ENCODE results near the gene NETO2.
A peak's percentile ranks its signal among the peaks of the same experiment; 100 is the strongest.

NETO2 gene

DNA sequence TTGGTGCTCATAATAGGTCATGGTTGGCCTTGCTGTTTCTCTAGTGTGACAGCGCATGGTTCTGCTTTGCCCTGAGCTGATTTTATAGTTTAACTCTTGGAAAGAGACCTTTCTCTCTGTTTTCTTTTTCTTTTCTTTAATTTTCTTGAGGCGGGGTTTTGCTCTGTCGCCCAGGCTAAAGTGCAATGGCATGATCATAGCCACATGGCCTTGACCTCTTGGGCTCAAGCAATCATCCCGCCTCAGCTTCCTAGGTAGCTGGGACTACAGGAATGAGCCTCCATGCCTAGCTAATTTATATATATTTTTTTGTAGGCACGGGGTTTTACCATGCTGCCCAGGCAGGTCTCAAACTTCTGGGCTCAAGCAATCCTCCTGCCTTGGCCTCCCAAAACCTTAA, 89.8 kb downstream of the NETO2 start:
- in situ Hi-C loops (cut with HindIII; ENCODE audit: low pct_ligation_motif_present, low pct_unique_long_range_greater_than_20kb, low sequenced_read_pairs): no loop called here
- DNase-seq: no peak

DNA sequence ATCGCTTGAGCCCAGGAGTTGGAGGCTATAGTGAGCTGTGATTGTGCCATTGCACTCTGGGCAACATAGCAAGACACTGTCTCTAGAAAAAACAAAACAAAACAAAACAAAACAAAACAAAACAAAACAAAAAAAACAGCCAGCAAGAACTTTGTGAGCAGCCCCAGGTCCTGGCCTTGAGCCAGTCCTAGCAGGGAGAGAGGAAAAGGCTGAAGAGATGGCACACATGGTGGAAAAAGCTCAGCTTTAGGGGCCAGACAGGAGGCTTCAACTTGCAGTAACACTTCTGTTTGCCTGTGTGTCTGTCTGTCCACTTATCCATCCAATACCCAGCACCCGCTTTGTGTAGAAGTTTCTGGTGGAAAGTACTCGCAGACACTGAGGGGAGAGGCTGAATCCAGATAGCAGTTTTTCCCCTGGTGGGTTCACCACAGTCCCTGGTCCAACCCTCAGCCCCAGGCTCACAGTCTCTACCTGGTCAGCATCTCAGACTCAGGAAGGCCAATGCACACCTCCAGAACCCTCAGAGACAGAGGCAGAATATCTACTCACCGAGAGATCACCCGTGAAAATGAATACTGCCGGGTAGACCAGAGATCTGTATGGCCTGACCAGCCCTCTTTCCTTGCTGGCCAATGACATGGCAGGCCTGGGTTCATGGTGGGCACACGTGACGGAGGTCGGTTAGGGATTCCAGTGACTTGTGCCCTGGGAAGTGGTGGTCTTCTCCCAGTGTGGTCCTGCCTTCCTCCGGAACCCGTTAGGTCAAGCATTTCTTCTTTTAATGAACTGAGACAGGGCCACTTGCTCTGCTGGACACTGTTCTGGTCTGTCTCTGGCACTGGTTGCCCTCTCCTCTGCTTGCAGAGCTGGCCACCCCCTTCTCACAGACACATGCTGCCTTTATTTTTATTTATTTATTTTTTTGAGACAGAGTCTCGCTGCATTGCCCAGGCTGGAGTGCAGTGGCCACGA, 90.8 kb downstream of the NETO2 start:
- no peak for DNase-seq
- in situ Hi-C loops (cut with HindIII; ENCODE audit: low pct_ligation_motif_present, low pct_unique_long_range_greater_than_20kb, low sequenced_read_pairs): no loop called here

DNA sequence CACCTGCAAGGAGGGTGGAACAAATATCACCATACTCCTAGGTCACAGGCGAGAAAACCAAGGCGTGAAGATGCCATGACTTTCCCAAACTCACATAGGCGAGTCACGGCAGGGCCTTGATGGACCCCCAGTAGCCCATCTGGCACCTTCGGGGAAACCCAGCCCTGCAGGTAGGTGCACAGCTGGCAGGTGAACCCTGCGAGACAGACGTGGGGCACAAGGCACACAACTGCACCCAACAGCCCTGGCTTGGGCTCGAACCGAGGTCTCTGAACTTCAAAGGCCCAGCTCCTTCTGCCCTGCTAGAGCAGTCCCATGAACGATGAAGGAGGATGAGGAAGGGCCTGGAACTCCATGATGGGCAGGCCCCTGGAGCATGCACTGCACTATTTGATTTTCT, 92.7 kb downstream of the NETO2 start:
- no peak for DNase-seq
- in situ Hi-C loops (cut with HindIII; ENCODE audit: low pct_ligation_motif_present, low pct_unique_long_range_greater_than_20kb, low sequenced_read_pairs): no loop called here

DNA sequence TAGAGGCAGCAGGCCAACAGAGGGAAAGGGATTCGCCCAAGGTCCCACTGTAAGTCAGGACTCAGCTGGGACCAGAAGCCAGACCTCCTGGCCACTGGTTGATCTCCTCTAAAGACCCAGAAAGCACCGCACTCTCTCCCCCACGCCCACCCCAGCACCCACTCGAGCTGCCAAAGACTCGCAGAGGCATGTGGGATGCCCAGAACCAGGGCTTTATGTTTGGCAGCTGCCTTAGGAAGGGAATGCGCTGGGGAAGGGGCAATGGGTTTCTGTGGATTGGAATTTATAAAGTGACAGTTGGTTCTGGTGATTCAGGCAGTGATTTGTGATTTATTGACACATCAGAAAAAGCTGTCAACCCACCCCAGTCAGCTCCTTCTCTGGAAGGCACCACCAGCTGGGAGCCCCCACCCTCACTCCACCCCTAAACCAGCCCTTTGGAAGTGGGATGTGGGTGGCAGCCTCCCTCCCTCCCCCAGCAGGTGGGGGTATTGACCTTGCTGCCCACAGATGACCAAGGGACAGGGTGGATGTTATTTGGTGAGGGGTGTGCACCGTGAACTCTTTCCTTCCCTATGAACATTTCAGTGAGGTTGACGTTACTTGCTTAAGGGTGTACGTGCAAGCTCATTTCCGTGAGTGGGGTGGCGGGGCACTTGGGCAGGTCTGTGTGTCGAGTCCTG, 93.7 kb downstream of the NETO2 start:
- DNase-seq: no peak
- in situ Hi-C loops (cut with HindIII; ENCODE audit: low pct_ligation_motif_present, low pct_unique_long_range_greater_than_20kb, low sequenced_read_pairs): no loop called here

DNA sequence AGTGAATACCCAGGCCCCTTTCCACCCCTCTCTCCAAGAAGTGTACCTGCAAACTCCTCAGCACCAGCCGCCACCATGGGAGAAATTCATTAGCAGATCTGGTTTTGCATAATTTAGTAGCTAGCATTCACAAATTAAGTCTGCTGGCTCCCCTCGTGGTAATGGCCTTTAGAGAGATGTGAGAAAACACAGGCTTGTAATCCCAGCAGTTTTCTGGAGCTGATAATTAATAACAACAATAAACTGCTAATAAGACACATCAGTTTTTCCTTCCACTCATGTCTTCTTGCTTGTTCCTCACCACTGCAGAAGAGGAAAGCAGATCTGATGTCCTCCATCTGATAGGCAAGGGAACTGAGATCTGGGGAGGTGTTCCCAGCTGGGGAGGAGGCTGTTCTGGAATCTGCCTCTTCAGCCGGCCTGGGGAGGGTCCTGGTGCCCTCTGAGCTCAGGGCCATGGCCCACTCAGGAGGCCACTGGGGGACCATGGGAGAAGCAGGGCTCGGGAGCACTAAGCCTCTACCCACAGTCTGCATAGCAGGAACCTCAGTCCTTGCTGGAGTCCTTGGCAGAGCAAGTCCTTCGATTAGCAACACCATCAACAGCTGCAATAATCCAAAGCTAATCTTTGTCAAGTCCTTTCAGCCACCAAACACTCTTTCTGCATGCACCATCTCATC, 96.1 kb downstream of the NETO2 start:
- no peak for DNase-seq
- in situ Hi-C loops (cut with HindIII; ENCODE audit: low pct_ligation_motif_present, low pct_unique_long_range_greater_than_20kb, low sequenced_read_pairs): no loop called here

DNA sequence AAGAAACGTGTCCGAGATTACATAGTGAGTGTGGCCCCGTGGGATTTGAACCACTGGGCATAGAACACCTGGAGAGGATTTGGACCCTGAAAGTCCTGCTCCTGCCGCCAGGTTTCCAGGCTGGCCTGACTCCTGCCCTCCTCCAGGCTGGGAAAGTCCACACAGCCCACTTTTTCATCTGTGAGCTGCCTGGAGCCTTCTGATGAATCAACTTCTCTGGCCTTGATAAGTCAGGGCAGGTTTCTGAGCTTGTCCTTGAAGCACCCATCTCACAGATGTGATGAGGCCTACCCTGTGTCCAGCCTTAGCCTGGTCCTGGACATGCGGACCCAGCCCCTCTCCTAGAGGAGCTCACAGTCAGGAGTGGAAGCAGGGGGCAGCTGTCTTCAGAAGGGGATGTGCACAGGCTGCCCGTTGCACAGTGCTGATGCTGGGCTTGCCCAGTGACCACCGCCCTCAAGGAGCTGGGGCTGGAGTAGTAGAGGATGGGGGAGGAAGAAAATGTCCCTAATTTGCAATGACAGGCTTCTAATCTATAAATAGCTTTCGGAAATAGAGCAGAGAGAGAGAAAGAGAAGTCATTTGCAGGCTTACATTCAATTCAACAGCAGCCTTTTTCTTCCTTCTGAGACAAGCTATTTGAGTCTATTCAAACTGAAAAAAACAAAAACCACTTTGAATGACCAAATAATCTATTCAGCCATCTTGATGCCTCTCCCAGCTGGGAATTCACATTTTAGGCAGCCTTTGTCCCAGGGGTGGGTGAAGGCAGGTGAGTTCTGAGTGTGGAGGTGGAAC, 96.8 kb downstream of the NETO2 start:
- in situ Hi-C loops (cut with HindIII; ENCODE audit: low pct_ligation_motif_present, low pct_unique_long_range_greater_than_20kb, low sequenced_read_pairs): no loop called here
- DNase-seq: no peak

DNA sequence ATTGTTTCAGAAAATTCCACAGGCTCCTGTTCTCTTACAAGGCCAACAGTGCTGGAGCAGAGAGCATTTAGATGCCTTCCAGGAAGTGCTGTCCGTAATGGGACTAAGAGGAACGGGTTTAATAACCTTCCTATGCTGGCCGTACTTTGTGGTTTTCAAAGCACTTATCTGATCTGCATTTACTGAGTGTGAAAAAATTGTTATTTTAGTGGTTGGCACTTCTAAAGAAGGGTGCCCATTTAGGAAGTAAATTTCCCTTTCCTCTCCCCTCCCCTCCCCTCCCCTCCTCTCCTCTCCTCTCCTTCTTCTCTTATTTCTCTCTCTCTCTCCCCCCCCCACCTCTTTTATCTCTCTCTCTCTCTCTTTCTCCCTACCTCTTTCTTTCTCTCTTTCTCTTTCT, 98.3 kb downstream of the NETO2 start:
- in situ Hi-C loops (cut with HindIII; ENCODE audit: low pct_ligation_motif_present, low pct_unique_long_range_greater_than_20kb, low sequenced_read_pairs): no loop called here
- no peak for DNase-seq

DNA sequence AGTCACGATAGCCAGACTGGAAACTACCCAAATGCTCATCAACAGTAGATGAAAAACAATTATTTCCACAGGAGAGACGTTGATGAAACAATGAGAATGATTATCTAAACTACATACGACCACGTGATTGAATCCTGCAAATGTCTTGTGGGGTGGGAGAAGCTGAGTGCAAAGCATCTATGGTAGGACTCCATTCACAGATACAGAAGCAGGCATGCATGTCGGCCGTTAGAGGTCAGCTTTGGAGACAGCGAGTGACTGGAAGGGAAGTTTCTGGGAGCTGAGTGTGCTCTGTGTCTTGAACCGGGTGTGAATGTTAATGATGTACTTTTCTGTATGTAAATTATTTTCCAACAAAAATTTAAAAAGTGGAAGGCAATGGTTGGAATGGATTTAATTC, 98.7 kb downstream of the NETO2 start:
- DNase-seq: peak; percentile 70
- in situ Hi-C loops (cut with HindIII; ENCODE audit: low pct_ligation_motif_present, low pct_unique_long_range_greater_than_20kb, low sequenced_read_pairs): no loop called here

DNA sequence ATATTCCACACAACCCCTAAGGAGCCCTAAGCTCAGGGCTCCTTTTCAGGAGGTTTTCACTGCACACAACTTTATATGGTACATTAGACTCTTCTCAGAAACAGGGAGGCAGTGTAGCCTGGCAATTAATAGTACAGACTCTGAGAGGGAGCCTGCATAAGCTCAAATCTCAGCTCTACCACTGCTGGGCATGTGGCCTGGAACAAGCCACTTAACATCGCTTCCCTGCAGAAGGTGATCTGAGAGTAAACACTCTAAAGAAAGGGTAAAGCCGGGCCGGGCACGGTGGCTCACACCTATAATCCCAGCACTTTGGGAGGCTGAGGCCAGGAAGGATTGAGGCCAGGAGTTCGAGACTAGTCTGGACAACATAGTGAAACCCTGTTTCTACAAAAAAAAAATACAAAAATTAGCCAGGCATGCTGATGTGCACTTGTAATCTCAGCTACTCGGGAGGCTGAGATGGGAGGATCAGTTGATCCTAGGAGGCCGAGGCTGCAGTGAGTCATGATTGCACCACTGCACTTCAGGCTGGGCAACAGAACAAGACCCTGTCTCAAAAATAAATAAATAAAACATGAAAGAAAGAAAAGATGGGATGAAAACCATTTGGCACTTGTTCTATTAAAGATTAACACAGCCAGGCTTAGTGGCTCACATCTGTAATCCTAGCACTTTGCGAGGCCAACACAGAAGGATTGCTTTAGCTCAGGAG, 99.6 kb downstream of the NETO2 start:
- in situ Hi-C loops (cut with HindIII; ENCODE audit: low pct_ligation_motif_present, low pct_unique_long_range_greater_than_20kb, low sequenced_read_pairs): no loop called here
- no peak for DNase-seq

DNA sequence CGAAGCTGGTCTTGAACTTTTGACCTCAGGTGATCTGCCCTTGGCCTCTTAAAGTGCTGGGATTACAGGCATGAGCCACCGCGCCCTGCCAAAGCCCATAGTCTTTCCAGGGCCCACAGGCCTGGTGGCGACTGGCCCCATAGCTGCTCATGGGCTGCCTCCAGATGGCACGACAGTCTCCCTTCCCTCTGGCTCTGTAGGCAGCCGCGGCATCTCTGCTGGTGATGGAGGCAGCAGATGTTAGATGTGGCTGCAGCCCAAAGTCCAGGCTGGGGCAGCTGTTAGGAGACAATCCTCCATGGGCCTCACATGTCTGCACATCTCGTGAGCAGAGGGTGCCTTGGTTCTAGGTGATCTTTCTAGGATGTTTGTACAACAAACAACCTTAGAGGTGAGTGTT, 100.5 kb downstream of the NETO2 start:
- in situ Hi-C loops (cut with HindIII; ENCODE audit: low pct_ligation_motif_present, low pct_unique_long_range_greater_than_20kb, low sequenced_read_pairs): no loop called here
- no peak for DNase-seq

DNA sequence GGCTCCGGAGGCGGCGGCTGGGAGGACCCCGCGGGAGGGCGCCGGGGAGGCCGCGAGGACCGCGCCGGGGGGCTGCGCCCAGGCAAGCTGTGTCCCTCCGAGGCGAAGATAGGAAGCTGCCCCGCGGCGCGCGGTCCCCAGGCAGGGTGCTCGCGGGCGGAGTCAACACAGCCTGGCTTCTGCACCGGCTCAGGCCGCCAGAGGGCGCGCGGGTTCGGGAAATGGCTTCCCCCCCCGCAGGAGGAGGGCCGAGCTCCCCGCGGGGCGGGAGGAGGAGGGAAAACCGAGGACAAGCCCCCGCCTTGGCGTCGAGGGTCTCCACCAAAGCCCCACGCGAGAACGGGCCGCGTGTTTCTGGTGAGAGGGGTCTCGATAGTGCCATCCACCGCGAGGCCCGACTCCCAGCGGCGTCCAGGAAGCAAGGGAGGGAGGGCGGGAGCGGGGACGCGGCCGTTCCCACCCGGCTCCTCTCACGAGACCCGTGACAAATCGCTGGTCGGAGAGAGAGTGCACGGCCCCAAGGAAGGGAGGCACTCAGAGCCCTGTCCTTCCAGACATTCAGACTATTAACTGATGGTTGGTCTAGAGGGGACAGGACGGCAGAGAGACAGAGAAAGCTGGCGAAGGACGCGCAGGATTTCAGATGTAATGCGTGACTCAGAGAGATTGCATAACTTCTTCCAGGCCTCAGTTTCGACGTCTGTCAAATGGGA, 105.8 kb downstream of the NETO2 start:
- peak; percentile 88 for DNase-seq
- in situ Hi-C loops (cut with HindIII; ENCODE audit: low pct_ligation_motif_present, low pct_unique_long_range_greater_than_20kb, low sequenced_read_pairs): no loop called here

DNA sequence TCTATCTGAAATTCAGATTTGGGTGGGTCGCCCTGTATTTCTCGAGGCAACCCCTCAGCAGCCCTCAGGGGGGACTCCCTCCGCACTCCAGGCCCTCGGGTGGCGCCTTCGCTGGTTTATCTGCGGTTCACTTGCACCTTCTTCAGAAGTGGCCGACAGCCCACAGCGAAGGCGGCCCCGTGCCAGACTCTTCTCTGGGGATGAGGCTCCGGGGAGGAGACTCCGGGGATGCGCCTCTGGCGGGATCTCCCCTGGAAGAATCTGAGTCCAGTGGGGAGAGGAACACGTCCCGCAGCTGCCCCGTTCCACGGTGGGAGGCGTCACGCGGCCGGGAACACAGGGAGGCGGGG, 106.4 kb downstream of the NETO2 start:
- peak; percentile 32 for DNase-seq
- in situ Hi-C loops (cut with HindIII; ENCODE audit: low pct_ligation_motif_present, low pct_unique_long_range_greater_than_20kb, low sequenced_read_pairs): no loop called here

DNA sequence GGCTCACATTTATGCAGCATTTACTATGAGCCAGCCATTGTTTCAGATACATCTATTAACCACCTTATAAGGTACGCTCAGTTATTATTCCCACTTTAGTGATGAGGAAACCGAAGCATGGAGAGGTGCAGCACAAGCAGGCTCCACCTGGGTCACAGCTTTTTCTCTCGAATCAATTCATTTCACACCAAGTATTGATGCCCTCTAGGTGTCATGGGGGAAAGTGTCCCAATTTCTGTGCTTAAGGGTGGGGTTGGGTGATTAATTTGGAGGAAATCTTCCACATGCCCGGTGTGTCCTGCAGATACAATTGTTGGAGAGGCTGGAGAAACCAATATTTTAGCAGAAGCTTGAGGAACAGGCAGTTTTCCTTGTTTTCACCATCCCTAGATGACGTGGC, 107.5 kb downstream of the NETO2 start:
- in situ Hi-C loops (cut with HindIII; ENCODE audit: low pct_ligation_motif_present, low pct_unique_long_range_greater_than_20kb, low sequenced_read_pairs): no loop called here
- no peak for DNase-seq

DNA sequence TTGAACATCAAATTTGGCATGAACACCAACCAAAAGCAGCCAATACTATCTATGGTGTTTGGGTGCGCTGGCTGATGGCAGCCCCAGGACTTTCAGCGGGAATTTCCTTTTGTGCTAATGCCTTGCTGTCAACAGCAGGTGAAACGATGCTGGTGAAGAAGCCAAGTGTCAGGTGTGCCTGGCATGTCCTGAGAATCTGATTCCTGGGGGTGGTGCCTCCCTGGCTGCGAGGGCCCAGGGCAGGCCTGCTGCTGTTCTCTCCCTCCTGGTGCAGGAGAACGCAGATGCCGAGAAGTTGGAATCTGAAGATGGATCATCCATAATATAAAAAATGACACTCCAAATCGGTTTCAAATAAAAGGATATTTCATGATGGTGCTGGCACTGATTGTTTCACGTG, 108.3 kb downstream of the NETO2 start:
- in situ Hi-C loops (cut with HindIII; ENCODE audit: low pct_ligation_motif_present, low pct_unique_long_range_greater_than_20kb, low sequenced_read_pairs): no loop called here
- DNase-seq: no peak

DNA sequence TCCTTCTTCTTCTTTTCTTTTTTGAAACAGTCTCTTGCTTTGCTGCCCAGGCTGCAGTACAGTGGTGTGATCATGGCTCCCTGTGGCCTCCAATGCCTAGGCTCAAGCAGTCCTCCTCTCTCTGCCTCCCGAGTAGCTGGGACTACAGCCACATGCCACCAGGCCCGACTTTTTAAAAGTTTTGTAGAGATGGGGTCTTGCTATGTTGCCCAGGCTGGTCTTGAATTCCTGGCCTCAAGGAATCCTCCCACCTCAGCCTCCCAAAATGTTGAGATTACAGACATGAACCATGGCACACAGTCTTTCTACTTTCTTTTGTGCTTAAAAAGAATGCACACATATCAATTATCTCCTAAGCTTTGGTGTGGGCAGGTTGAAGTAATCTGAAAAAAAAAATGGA, 109.3 kb downstream of the NETO2 start:
- DNase-seq: no peak
- in situ Hi-C loops (cut with HindIII; ENCODE audit: low pct_ligation_motif_present, low pct_unique_long_range_greater_than_20kb, low sequenced_read_pairs): no loop called here

DNA sequence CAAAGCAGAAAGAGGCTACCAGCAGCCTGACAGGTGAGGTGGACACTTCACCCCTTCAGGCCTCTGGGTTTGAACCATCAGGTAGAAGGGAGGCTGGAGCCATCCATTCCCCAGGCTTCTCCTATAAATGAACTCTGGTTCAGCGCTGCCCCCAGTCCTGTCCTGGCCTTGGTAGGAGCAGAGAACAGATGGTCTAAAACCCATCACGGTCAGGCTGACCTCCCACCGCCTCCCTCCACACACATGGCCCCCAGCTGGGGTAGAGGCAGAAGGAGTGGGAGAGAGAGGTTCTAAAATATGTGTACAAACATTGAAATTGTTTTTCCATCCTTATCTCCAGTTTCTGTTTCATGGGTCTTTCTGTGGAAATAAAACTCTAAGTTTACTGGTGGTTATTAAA, 110.6 kb downstream of the NETO2 start:
- in situ Hi-C loops (cut with HindIII; ENCODE audit: low pct_ligation_motif_present, low pct_unique_long_range_greater_than_20kb, low sequenced_read_pairs): no loop called here
- DNase-seq: no peak

DNA sequence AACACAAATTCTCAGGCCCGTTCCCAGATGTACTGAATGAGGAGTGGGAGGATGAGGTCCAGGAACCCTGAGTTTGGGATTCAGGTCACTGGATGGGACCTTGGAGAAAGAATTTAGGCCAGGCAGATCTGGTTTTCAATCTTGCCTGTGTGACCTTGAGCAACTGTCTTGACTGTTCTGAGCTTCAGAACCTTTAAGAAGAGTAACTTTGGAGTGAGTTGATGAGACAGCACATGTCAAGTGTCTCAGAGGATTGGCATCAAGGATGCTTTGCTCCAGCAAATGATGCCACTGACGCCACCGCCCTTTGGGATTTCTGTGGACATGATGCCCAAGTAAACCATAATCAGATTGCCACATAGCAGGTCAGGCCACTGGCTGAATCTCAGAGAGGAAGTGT, 114.0 kb downstream of the NETO2 start:
- DNase-seq: no peak
- in situ Hi-C loops (cut with HindIII; ENCODE audit: low pct_ligation_motif_present, low pct_unique_long_range_greater_than_20kb, low sequenced_read_pairs): no loop called here

Measured in ACHN (cell line).